ENCODE data around the gene SYK.

Gene SYK

GRCh38 chr9:90943341-90943740, 141.7 kb downstream of the SYK start:
- H3K9me3 ChIP-seq (ENCODE audit: insufficient read depth, low read depth, low read length), result peaks cover 2% of the 10 kb centered on the region
- no peak overlapping the region for H3K4me3 ChIP-seq (ENCODE audit: low read depth, low read length)
- H2BK12ac ChIP-seq (ENCODE audit: low read length), result no peak overlapping the region
- WGBS (ENCODE audit: extremely low coverage, insufficient coverage, insufficient read length), result no CpG with 5 or more reads among the region's 7 CpGs
- H3K79me2 ChIP-seq (ENCODE audit: control insufficient read depth, insufficient read depth, low read length, poor library complexity), result no peaks in the 10 kb centered on the region
- no peak overlapping the region for H4K91ac ChIP-seq (ENCODE audit: low read depth, low read length)
- peaks cover 2 to 3% of the 10 kb centered on the region in 2 experiments for H3K4me1 ChIP-seq (ENCODE audit: control insufficient read depth in 1 of 2, insufficient read depth in 2 of 2, low read length in 2 of 2)
- no peak overlapping the region for H3K9ac ChIP-seq (ENCODE audit: low read length)
- no peak overlapping the region for H4K8ac ChIP-seq (ENCODE audit: low read depth, low read length)
- H4K12ac ChIP-seq (ENCODE audit: low read depth, low read length), result no peak overlapping the region
- no peak overlapping the region for H3K4me2 ChIP-seq (ENCODE audit: low read length)
- no peak for DNase-seq
- no peaks in the 10 kb centered on the region for H3K79me1 ChIP-seq (ENCODE audit: low read length)
- H2BK5ac ChIP-seq (ENCODE audit: low read depth, low read length, poor library complexity), result no peak overlapping the region
- no peaks in the 10 kb centered on the region for H3K27me3 ChIP-seq (ENCODE audit: insufficient read depth, low read length)
- no peak overlapping the region for H3K14ac ChIP-seq (ENCODE audit: low read length)
- no peak overlapping the region for H2BK120ac ChIP-seq (ENCODE audit: insufficient read depth, low read length, poor library complexity)
- H3K23ac ChIP-seq (ENCODE audit: low read length), result no peak overlapping the region
- H3K27ac ChIP-seq (ENCODE audit: low read depth, low read length), result no peak overlapping the region
- no peak overlapping the region for H3K4ac ChIP-seq (ENCODE audit: low read depth, low read length)
- no peak overlapping the region for H2AFZ ChIP-seq (ENCODE audit: insufficient read depth, low read length, poor library complexity)
- H2AK5ac ChIP-seq (ENCODE audit: low read length), result no peak overlapping the region
- H3K18ac ChIP-seq (ENCODE audit: low read length), result no peak overlapping the region
- no peaks in the 10 kb centered on the region for H3K36me3 ChIP-seq (ENCODE audit: control insufficient read depth in 1 of 2, insufficient read depth in 2 of 2, low read length in 2 of 2)

DNA sequence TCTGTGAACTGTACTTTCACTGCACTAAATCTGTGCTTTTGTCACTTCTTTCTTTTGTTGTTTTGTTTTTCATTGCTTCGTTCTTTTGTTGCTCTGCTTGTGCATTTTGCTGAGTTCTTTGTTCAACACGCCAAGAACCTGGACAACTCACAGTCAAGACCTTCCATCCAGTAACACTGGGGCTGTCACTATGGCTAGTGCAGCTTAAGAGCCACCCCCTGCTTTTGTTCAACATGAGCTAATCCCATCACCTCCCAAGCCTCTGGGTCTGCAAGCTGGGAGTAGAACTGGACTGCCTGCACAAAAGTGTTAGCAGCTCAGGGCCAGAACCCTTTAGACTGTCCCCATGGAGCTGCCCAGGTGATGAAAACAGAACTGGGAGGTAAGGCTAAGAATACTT, 143.7 kb downstream of the SYK start:
- Histone ChIP-seq H2AK5ac (ENCODE audit: low read length) (no peak overlapping the region), H3K18ac (ENCODE audit: low read length) (no peak overlapping the region), H3K27me3 (ENCODE audit: insufficient read depth, low read length) (no peaks in the 10 kb centered on the region), H2BK12ac (ENCODE audit: low read length) (no peak overlapping the region), H3K36me3 (ENCODE audit: control insufficient read depth in 1 of 2, insufficient read depth in 2 of 2, low read length in 2 of 2) (no peaks in the 10 kb centered on the region), H3K4me3 (ENCODE audit: low read depth, low read length) (no peak overlapping the region), H2BK5ac (ENCODE audit: low read depth, low read length, poor library complexity) (no peak overlapping the region), H3K9ac (ENCODE audit: low read length) (no peak overlapping the region), H3K79me1 (ENCODE audit: low read length) (no peaks in the 10 kb centered on the region), H4K91ac (ENCODE audit: low read depth, low read length) (no peak overlapping the region), H3K4ac (ENCODE audit: low read depth, low read length) (no peak overlapping the region), H3K4me1 (ENCODE audit: control insufficient read depth in 1 of 2, insufficient read depth in 2 of 2, low read length in 2 of 2) (peaks cover 2 to 3% of the 10 kb centered on the region in 2 experiments), H3K23ac (ENCODE audit: low read length) (no peak overlapping the region), H3K9me3 (ENCODE audit: insufficient read depth, low read depth, low read length) (peaks cover 3% of the 10 kb centered on the region), H3K14ac (ENCODE audit: low read length) (no peak overlapping the region), H4K12ac (ENCODE audit: low read depth, low read length) (no peak overlapping the region), H3K4me2 (ENCODE audit: low read length) (no peak overlapping the region), H2BK120ac (ENCODE audit: insufficient read depth, low read length, poor library complexity) (no peak overlapping the region), H4K8ac (ENCODE audit: low read depth, low read length) (no peak overlapping the region), H2AFZ (ENCODE audit: insufficient read depth, low read length, poor library complexity) (no peak overlapping the region), H3K79me2 (ENCODE audit: control insufficient read depth, insufficient read depth, low read length, poor library complexity) (no peaks in the 10 kb centered on the region), H3K27ac (ENCODE audit: low read depth, low read length) (no peak overlapping the region)
- DNase-seq, result no peak
- no CpG with 5 or more reads among the region's 2 CpGs for whole genome bisulfite sequencing (ENCODE audit: extremely low coverage, insufficient coverage, insufficient read length)

DNA sequence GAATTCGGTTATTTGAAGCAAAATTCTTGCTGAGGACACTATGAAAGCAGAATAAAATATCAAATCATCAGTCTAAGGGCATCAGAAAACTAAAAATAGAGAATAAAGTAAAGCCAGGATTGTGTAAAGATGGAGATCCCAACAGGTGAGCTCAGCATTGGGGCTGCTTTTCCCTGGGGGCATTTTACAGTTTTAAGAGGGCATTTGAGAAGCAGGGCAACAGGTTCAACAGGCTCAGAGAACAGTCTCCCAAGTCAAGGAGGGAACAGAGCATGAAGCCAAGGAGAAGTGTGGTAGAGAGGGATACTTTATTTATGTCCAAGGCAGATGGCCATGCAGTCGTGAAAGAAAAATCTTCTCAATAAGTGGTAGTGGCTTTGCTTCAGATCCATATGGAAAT, 145.4 kb downstream of the SYK start:
- no peaks in the 10 kb centered on the region for H3K79me1 ChIP-seq (ENCODE audit: low read length)
- DNase-seq, result peak; percentile 86 to 96
- H2BK12ac ChIP-seq (ENCODE audit: low read length), result no peak overlapping the region
- peaks cover 2 to 3% of the 10 kb centered on the region in 2 experiments for H3K4me1 ChIP-seq (ENCODE audit: control insufficient read depth in 1 of 2, insufficient read depth in 2 of 2, low read length in 2 of 2)
- H3K27ac ChIP-seq (ENCODE audit: low read depth, low read length), result no peak overlapping the region
- H4K91ac ChIP-seq (ENCODE audit: low read depth, low read length), result no peak overlapping the region
- no peak overlapping the region for H3K18ac ChIP-seq (ENCODE audit: low read length)
- no CpG with 5 or more reads among the region's 2 CpGs for WGBS (ENCODE audit: extremely low coverage, insufficient coverage, insufficient read length)
- no peaks in the 10 kb centered on the region for H3K79me2 ChIP-seq (ENCODE audit: control insufficient read depth, insufficient read depth, low read length, poor library complexity)
- H4K12ac ChIP-seq (ENCODE audit: low read depth, low read length), result no peak overlapping the region
- no peak overlapping the region for H3K14ac ChIP-seq (ENCODE audit: low read length)
- no peak overlapping the region for H2BK5ac ChIP-seq (ENCODE audit: low read depth, low read length, poor library complexity)
- H3K9ac ChIP-seq (ENCODE audit: low read length), result no peak overlapping the region
- no peak overlapping the region for H3K4ac ChIP-seq (ENCODE audit: low read depth, low read length)
- H3K36me3 ChIP-seq (ENCODE audit: control insufficient read depth in 1 of 2, insufficient read depth in 2 of 2, low read length in 2 of 2), result no peaks in the 10 kb centered on the region
- no peak overlapping the region for H3K4me2 ChIP-seq (ENCODE audit: low read length)
- H2BK120ac ChIP-seq (ENCODE audit: insufficient read depth, low read length, poor library complexity), result no peak overlapping the region
- H3K23ac ChIP-seq (ENCODE audit: low read length), result no peak overlapping the region
- no peak overlapping the region for H2AK5ac ChIP-seq (ENCODE audit: low read length)
- H3K27me3 ChIP-seq (ENCODE audit: insufficient read depth, low read length), result no peaks in the 10 kb centered on the region
- H4K8ac ChIP-seq (ENCODE audit: low read depth, low read length), result no peak overlapping the region
- H2AFZ ChIP-seq (ENCODE audit: insufficient read depth, low read length, poor library complexity), result no peak overlapping the region
- H3K9me3 ChIP-seq (ENCODE audit: insufficient read depth, low read depth, low read length), result peaks cover 3% of the 10 kb centered on the region
- no peak overlapping the region for H3K4me3 ChIP-seq (ENCODE audit: low read depth, low read length)
